Endodermal cell (in vitro differentiated cells): ENCODE measurements around the gene NUDCD3. TPM values are rescaled to one million over a fixed set of nuclear protein-coding genes. Genes with fewer than 3 reads are reported as not detected.
A peak's percentile ranks its signal among the peaks of the same experiment; 100 is the strongest.

ENCODE experiments used
- DNase-seq: peaks from one replicate; pipeline ENCODE4 v3.0.0-alpha.2; 2017
- H3K27ac ChIP-seq: 2 replicates; pipeline ENCODE4 v1.5.1; 2013; ENCODE audit warnings: mild to moderate bottlenecking, low read depth, low read length, moderate library complexity
- H3K27me3 ChIP-seq: 2 replicates; pipeline ENCODE4 v1.6.1; 2013; ENCODE audit warnings: mild to moderate bottlenecking, low read length, moderate library complexity; ENCODE audit not compliant: insufficient read depth, control insufficient read depth, poor library complexity, severe bottlenecking
- H3K36me3 ChIP-seq: 2 replicates; pipeline ENCODE4 v1.7.0; 2013; ENCODE audit warnings: mild to moderate bottlenecking, low read length, moderate library complexity; ENCODE audit not compliant: control insufficient read depth, insufficient read depth
- H3K4me1 ChIP-seq: one replicate; pipeline ENCODE4 v1.7.0; 2013; ENCODE audit warnings: low read length; ENCODE audit not compliant: control insufficient read depth, insufficient read depth
- H3K4me3 ChIP-seq: 2 replicates; pipeline ENCODE4 v1.5.1; 2013; ENCODE audit warnings: mild to moderate bottlenecking, low read length, moderate library complexity
- H3K9ac ChIP-seq: 2 replicates; pipeline ENCODE4 v1.6.1; 2013; ENCODE audit warnings: mild to moderate bottlenecking, low read length, moderate library complexity; ENCODE audit not compliant: poor library complexity, severe bottlenecking; ENCODE audit errors: extremely low read depth
- H3K9me3 ChIP-seq: 2 replicates; pipeline ENCODE4 v1.6.1; 2013; ENCODE audit warnings: mild to moderate bottlenecking, low read length, moderate library complexity; ENCODE audit not compliant: control insufficient read depth
- H3K27ac Mint-ChIP-seq: 2 replicates; pipeline ENCODE4 v1.8.0; 2020; ENCODE audit warnings: mixed read lengths
- H3K27me3 Mint-ChIP-seq: 2 replicates; pipeline ENCODE4 v1.8.0; 2021; ENCODE audit warnings: mild to moderate bottlenecking, mixed read lengths; ENCODE audit not compliant: insufficient read depth
- H3K36me3 Mint-ChIP-seq: 2 replicates; pipeline ENCODE4 v1.8.0; 2020; ENCODE audit warnings: low read depth, mixed read lengths
- H3K4me1 Mint-ChIP-seq: 2 replicates; pipeline ENCODE4 v1.8.0; 2020; ENCODE audit warnings: mixed read lengths
- H3K4me3 Mint-ChIP-seq: 2 replicates; pipeline ENCODE4 v1.8.0; 2020; ENCODE audit warnings: mild to moderate bottlenecking, moderate library complexity, mixed read lengths
- H3K9me3 Mint-ChIP-seq: 2 replicates; pipeline ENCODE4 v1.8.0; 2020; ENCODE audit warnings: mild to moderate bottlenecking, mixed read lengths
- CTCF ChIP-seq: fragments of 200-600 bp; sonication (generic); conservative IDR thresholded peaks from 2 replicates; pipeline ENCODE4 v1.5.0; 2021; ENCODE audit warnings: antibody characterized with exemption, mild to moderate bottlenecking
- WGBS, 2 experiments: methylation state at CpG; one replicate each; pipeline versions ENCODE4 v1.1.5 to v1.1.7; 2013; ENCODE audit warnings: missing lambda C conversion rate in 2 of 2, mixed read lengths in 1 of 2; ENCODE audit not compliant: insufficient coverage in 1 of 2, insufficient read length in 1 of 2; 5-methylcytosine and 5-hydroxymethylcytosine counted together
- total RNA-seq, 2 donors: library from RNA; stranded (reverse); fragmentation: NEBNext Ultra II Directional in 1 of 2; extraction: Animal tissue kit (Norgen Biotek cat#: 25700) in 1 of 2; gene quantifications; 2 replicates in 1 of 2; 3 replicates in 1 of 2; pipeline ENCODE4 v1.2.1, GENCODE V29; 2021

The NUDCD3 gene
- total RNA-seq, 2 donors from 2014 or later = 80.8 to 116 TPM

- no peaks in the 10 kb centered on the region for H3K36me3 ChIP-seq
- H3K9me3 ChIP-seq = no peaks in the 10 kb centered on the region
- H3K4me1 ChIP-seq = no peaks in the 10 kb centered on the region
- peaks cover 4% of the 10 kb centered on the region for H3K27me3 Mint-ChIP-seq
- no peak overlapping the region for H3K4me3 Mint-ChIP-seq
- H3K9me3 Mint-ChIP-seq = no peaks in the 10 kb centered on the region
- no peak for TF ChIP-seq CTCF
- no peak overlapping the region for H3K9ac ChIP-seq
- peaks cover 4% of the 10 kb centered on the region for H3K27me3 ChIP-seq
- no peak for DNase-seq
- WGBS, 2 experiments = no CpG with 5 or more reads among the region's 2 CpGs
- H3K36me3 Mint-ChIP-seq = no peaks in the 10 kb centered on the region
- H3K4me3 ChIP-seq = no peak overlapping the region
- peaks cover 7% of the 10 kb centered on the region for H3K4me1 Mint-ChIP-seq
- H3K27ac ChIP-seq = no peak overlapping the region
- H3K27ac Mint-ChIP-seq = no peak overlapping the region
Measured at GRCh38 chr7:44494960-44495359, 4.5 kb upstream of the NUDCD3 start.

GRCh38 chr7:44491229-44491628 lies 771 bp upstream of the NUDCD3 start:
- Mint-ChIP-seq H3K9me3 (no peaks in the 10 kb centered on the region), H3K36me3 (peaks cover 3% of the 10 kb centered on the region)

GRCh38 chr7:44489955-44490350 lies 505 bp downstream of the NUDCD3 start:
- Mint-ChIP-seq H3K4me1 (peaks cover 26% of the 10 kb centered on the region), H3K9me3 (no peaks in the 10 kb centered on the region), H3K4me3 (peak overlapping the region; percentile 87), H3K27me3 (no peaks in the 10 kb centered on the region), H3K36me3 (peaks cover 7% of the 10 kb centered on the region), H3K27ac (peak overlapping the region; percentile 90)
- no peak for DNase-seq
- WGBS, 2 experiments = 0% methylated on average over 5 to 19 of the region's 19 CpGs
- Histone ChIP-seq H3K27me3 (no peaks in the 10 kb centered on the region), H3K4me3 (peak overlapping the region; percentile 99), H3K4me1 (peaks cover 7% of the 10 kb centered on the region), H3K27ac (peak overlapping the region; percentile 97), H3K9me3 (no peaks in the 10 kb centered on the region), H3K9ac (peak overlapping the region; percentile 92), H3K36me3 (peaks cover 3% of the 10 kb centered on the region)
- TF ChIP-seq CTCF = no peak

More at GRCh38 chr7:44491229-44491628, 771 bp upstream of the NUDCD3 start:
- Histone ChIP-seq H3K27me3 (no peaks in the 10 kb centered on the region), H3K9me3 (no peaks in the 10 kb centered on the region), H3K4me1 (peaks cover 7% of the 10 kb centered on the region), H3K9ac (peak overlapping the region; percentile 92), H3K27ac (peak overlapping the region; percentile 97), H3K36me3 (no peaks in the 10 kb centered on the region), H3K4me3 (peak overlapping the region; percentile 99)
- peak overlapping the region; percentile 87 for H3K4me3 Mint-ChIP-seq
- TF ChIP-seq CTCF = no peak
- H3K27ac Mint-ChIP-seq = peak overlapping the region; percentile 97
- peaks cover 26% of the 10 kb centered on the region for H3K4me1 Mint-ChIP-seq
- H3K27me3 Mint-ChIP-seq = peaks cover 4% of the 10 kb centered on the region
- WGBS, 2 experiments = 10% methylated on average over 2 of the region's 3 CpGs; no CpG with 5 or more reads in 1 of the 2 experiments
- no peak for DNase-seq
